H1 (cell line): Measurements from ENCODE around the gene DYNLT3. TPM values are rescaled to one million over a fixed set of nuclear protein-coding genes. Genes with fewer than 3 reads are reported as not detected.

ENCODE experiments used
- CTCF ChIA-PET: fragments of 300-600 bp; sonication (Branson Sonifier 250); formaldehyde crosslinking; loops from one replicate; lab custom pipeline; 2021; ENCODE audit not compliant: partially characterized antibody; lab: Charles Lee
- POLR2A ChIA-PET: fragments of 300-600 bp; sonication (Branson Sonifier 250); formaldehyde crosslinking; loops from one replicate; lab custom pipeline; 2021; ENCODE audit warnings: inconsistent platforms; ENCODE audit not compliant: partially characterized antibody; lab: Charles Lee
- DNase-seq, 2 experiments: peaks; one replicate each; pipeline versions ENCODE4 v3.0.0 to v3.0.0-alpha.2; 2010 to 2022; ENCODE audit warnings: low spot score in 2 of 2, low read depth in 1 of 2, mixed read lengths in 1 of 2
- FAIRE-seq: peaks from 2 replicates; lab custom pipeline; 2011; peaks lifted over from hg19 to GRCh38; lab: Jason Lieb, UNC
- H2AFZ ChIP-seq: 2 replicates; pipeline ENCODE4 v1.8.1; 2012; ENCODE audit warnings: low read length, inconsistent platforms
- H2AK5ac ChIP-seq: 2 replicates; pipeline ENCODE4 v1.6.1; 2013; ENCODE audit warnings: low read depth, low read length
- H2BK120ac ChIP-seq: replicated peaks from 2 replicates; pipeline ENCODE3; 2013; ENCODE audit warnings: low read depth, low read length, inconsistent platforms
- H2BK12ac ChIP-seq: 2 replicates; pipeline ENCODE4 v1.6.1; 2013; ENCODE audit warnings: low read depth, low read length
- H2BK15ac ChIP-seq: 2 replicates; pipeline ENCODE4 v1.6.1; 2013; ENCODE audit warnings: low read length
- H2BK20ac ChIP-seq: 2 replicates; pipeline ENCODE4 v1.6.1; 2013; ENCODE audit warnings: low read length
- H2BK5ac ChIP-seq: 2 replicates; pipeline ENCODE4 v1.6.1; 2013; ENCODE audit warnings: low read depth, low read length
- H3K14ac ChIP-seq: 2 replicates; pipeline ENCODE4 v1.6.1; 2013; ENCODE audit warnings: inconsistent platforms; ENCODE audit not compliant: insufficient read length
- H3K18ac ChIP-seq: 2 replicates; pipeline ENCODE4 v1.6.1; 2013; ENCODE audit warnings: low read length; ENCODE audit errors: extremely low read depth
- H3K23ac ChIP-seq: 2 replicates; pipeline ENCODE4 v1.6.1; 2013; ENCODE audit warnings: inconsistent platforms; ENCODE audit not compliant: insufficient read length
- H3K23me2 ChIP-seq: 2 replicates; pipeline ENCODE4 v1.6.1; 2013; ENCODE audit warnings: low read depth, low read length
- H3K27ac ChIP-seq: 2 replicates; pipeline ENCODE4 v1.6.1; 2011; ENCODE audit warnings: low read depth, low read length, inconsistent platforms
- H3K27me3 ChIP-seq, 4 experiments: replicated peaks in 1 of 4; 1 replicate in 1 of 4; 2 replicates in 3 of 4; pipeline versions ENCODE4 v1.6.1 to v1.8.1; 2011 to 2013; ENCODE audit warnings: low read length in 3 of 4, mild to moderate bottlenecking in 3 of 4, inconsistent platforms in 2 of 4, mixed read lengths in 2 of 4, moderate library complexity in 1 of 4; ENCODE audit not compliant: control insufficient read depth in 3 of 4, insufficient read depth in 3 of 4; ENCODE audit errors: extremely low read depth in 1 of 4
- H3K36me3 ChIP-seq, 4 experiments: 2 replicates each; pipeline versions ENCODE4 v1.6.1 to v1.8.1; 2011 to 2013; ENCODE audit warnings: mild to moderate bottlenecking in 4 of 4, low read length in 3 of 4, moderate library complexity in 2 of 4, control low read depth in 1 of 4, inconsistent platforms in 1 of 4; ENCODE audit not compliant: insufficient read depth in 4 of 4, control insufficient read depth in 2 of 4
- H3K4ac ChIP-seq: replicated peaks from 2 replicates; pipeline ENCODE3; 2013; ENCODE audit warnings: low read length, low read depth, mixed read lengths, inconsistent platforms; ENCODE audit not compliant: insufficient read length
- H3K4me1 ChIP-seq, 4 experiments: replicated peaks in 1 of 4; 1 replicate in 1 of 4; 2 replicates in 3 of 4; pipeline versions ENCODE4 v1.6.1 to v1.8.1; 2011 to 2013; ENCODE audit warnings: low read length in 3 of 4, inconsistent platforms in 2 of 4, mixed read lengths in 1 of 4; ENCODE audit not compliant: insufficient read depth in 4 of 4, control insufficient read depth in 3 of 4
- H3K4me2 ChIP-seq, 2 experiments: 2 replicates each; pipeline versions ENCODE4 v1.6.1 to v1.8.1; 2011 to 2013; ENCODE audit warnings: low read depth in 2 of 2, low read length in 2 of 2, control low read depth in 1 of 2, inconsistent platforms in 1 of 2, mild to moderate bottlenecking in 1 of 2; ENCODE audit not compliant: insufficient read depth in 1 of 2
- H3K4me3 ChIP-seq, 4 experiments: fragments of 200-600, 300-600 bp in 1 of 4; sonication (generic), shearing (Covaris generic), sonication (Bioruptor Twin) in 1 of 4; 2 replicates each; pipeline versions ENCODE4 v1.5.1 to v1.8.1; 2011 to 2016; ENCODE audit warnings: low read length in 4 of 4, low read depth in 3 of 4, control low read depth in 2 of 4, inconsistent platforms in 2 of 4, mild to moderate bottlenecking in 2 of 4, mixed read lengths in 1 of 4, moderate library complexity in 1 of 4; ENCODE audit not compliant: insufficient read depth in 2 of 4; ENCODE audit errors: extremely low read depth in 1 of 4
- H3K56ac ChIP-seq: replicated peaks from 2 replicates; pipeline ENCODE3; 2013; ENCODE audit warnings: low read depth, mild to moderate bottlenecking, mixed read lengths, low read length, inconsistent platforms; ENCODE audit not compliant: insufficient read length
- H3K79me1 ChIP-seq: 2 replicates; pipeline ENCODE4 v1.6.1; 2013; ENCODE audit warnings: low read depth, low read length, control low read depth
- H3K79me2 ChIP-seq, 2 experiments: 2 replicates each; pipeline versions ENCODE4 v1.6.1 to v1.8.1; 2012 to 2013; ENCODE audit warnings: low read length in 2 of 2, mild to moderate bottlenecking in 2 of 2, inconsistent platforms in 1 of 2; ENCODE audit not compliant: insufficient read depth in 2 of 2, control insufficient read depth in 1 of 2
- H3K9ac ChIP-seq, 4 experiments: replicated peaks in 1 of 4; 1 replicate in 1 of 4; 2 replicates in 3 of 4; pipeline versions ENCODE4 v1.6.1 to v1.8.1; 2011 to 2013; ENCODE audit warnings: low read depth in 3 of 4, low read length in 3 of 4, control low read depth in 2 of 4, mild to moderate bottlenecking in 2 of 4, moderate library complexity in 2 of 4, inconsistent platforms in 1 of 4; ENCODE audit errors: extremely low read depth in 1 of 4
- H3K9me3 ChIP-seq, 2 experiments: 2 replicates each; pipeline versions ENCODE4 v1.6.1 to v1.8.1; 2012 to 2013; ENCODE audit warnings: mild to moderate bottlenecking in 2 of 2, moderate library complexity in 2 of 2, control low read depth in 1 of 2, inconsistent platforms in 1 of 2, low read depth in 1 of 2, low read length in 1 of 2, mixed read lengths in 1 of 2; ENCODE audit not compliant: insufficient read depth in 2 of 2
- H4K20me1 ChIP-seq, 2 experiments: replicated peaks in 1 of 2; 2 replicates each; pipeline versions ENCODE3 to v1.8.1; 2011 to 2013; ENCODE audit warnings: inconsistent platforms in 2 of 2, low read length in 2 of 2, mild to moderate bottlenecking in 1 of 2; ENCODE audit not compliant: insufficient read depth in 2 of 2, control insufficient read depth in 1 of 2
- H4K5ac ChIP-seq: 2 replicates; pipeline ENCODE4 v1.6.1; 2013; ENCODE audit warnings: low read length, low read depth, mixed read lengths, inconsistent platforms; ENCODE audit not compliant: insufficient read length
- H4K8ac ChIP-seq: 2 replicates; pipeline ENCODE4 v1.8.0; 2013; ENCODE audit warnings: mild to moderate bottlenecking, moderate library complexity, low read length, inconsistent platforms; ENCODE audit not compliant: insufficient read depth; ENCODE audit errors: extremely low read depth
- H4K91ac ChIP-seq: replicated peaks from 2 replicates; pipeline ENCODE3; 2013; ENCODE audit warnings: low read length, mixed read lengths, inconsistent platforms; ENCODE audit not compliant: insufficient read length
- RBBP5 ChIP-seq: IDR thresholded peaks from 2 replicates; pipeline ENCODE4 v1.7.1; 2012; ENCODE audit warnings: low read depth, mild to moderate bottlenecking, inconsistent platforms, low read length, moderate library complexity, borderline replicate concordance
- TAF7 ChIP-seq: optimal IDR thresholded peaks from 2 replicates; pipeline ENCODE3; 2011; ENCODE audit warnings: low read depth, mild to moderate bottlenecking, inconsistent platforms, low read length, moderate library complexity, borderline replicate concordance
- polyA plus RNA-seq, 7 experiments: library from polyadenylated mRNA; depleted of rRNA in 3 of 7; stranded (reverse) in 5 of 7; unstranded in 2 of 7; fragments of >200 nt in 5 of 7; fragments of 200-250 nt in 2 of 7; gene quantifications; 1 replicate in 5 of 7; 2 replicates in 1 of 7; 4 replicates in 1 of 7; pipeline versions ENCODE4 v1.2.1 to v1.2.3, GENCODE V29; 2011 to 2013; ENCODE audit warnings: missing spikeins in 2 of 7, mixed read lengths in 2 of 7
- total RNA-seq: library from RNA; stranded (reverse); fragmentation: NEBNext Ultra II Directional; extraction: Animal tissue kit (Norgen Biotek cat#: 25700); gene quantifications from 2 replicates; pipeline ENCODE4 v1.2.1, GENCODE V29; 2021

DYNLT3 gene
- total and polyA plus RNA-seq, 2 of the 8 experiments (the other 6 are each of a cell fraction or from before 2014, with no cell fraction given) = 2.3 to 3.5 TPM

DNA sequence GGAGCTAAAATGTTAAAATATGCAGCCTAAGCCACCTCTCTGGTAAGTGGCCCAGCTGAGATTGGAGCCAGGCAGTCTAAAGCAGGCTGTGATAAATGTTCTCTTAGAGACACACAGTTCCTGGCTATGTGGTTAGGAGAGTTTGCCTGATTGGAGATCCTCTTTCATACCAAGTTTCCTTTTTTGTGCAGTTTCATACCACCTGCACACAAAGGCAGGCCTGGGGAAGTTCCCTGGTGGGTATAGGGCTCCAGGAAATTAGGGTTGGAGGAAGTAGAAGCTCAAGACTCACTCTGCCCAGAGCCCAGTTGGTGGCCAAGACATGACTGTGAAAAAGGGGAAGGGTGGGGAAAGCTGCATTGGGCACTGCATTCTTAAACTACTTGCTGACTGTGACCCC lies 50.6 kb downstream of the DYNLT3 start:
- CTCF ChIA-PET = interaction anchor here (1.7 kb wide), 1 partner anchor 28 kb away, joined by 8 read pairs; no protein-coding TSS in a partner anchor
- Histone ChIP-seq H3K23me2 (no peaks in the 10 kb centered on the region), H3K9me3 (no peaks in the 10 kb centered on the region), H3K4ac (no peak overlapping the region), H3K23ac (no peak overlapping the region), H3K4me2 (no peak overlapping the region), H3K56ac (no peak overlapping the region), H2BK120ac (no peak overlapping the region), H3K27ac (no peak overlapping the region), H3K4me3 (no peak overlapping the region), H2BK5ac (no peak overlapping the region), H3K79me2 (no peaks in the 10 kb centered on the region), H4K20me1 (no peaks in the 10 kb centered on the region), H2BK12ac (no peak overlapping the region), H2AFZ (no peak overlapping the region), H2AK5ac (no peak overlapping the region), H2BK20ac (no peak overlapping the region), H3K4me1 (peaks cover 0 to 2% (median 0%) of the 10 kb centered on the region in 4 experiments; a peak in 1 of 7 replicates), H4K5ac (no peak overlapping the region), H4K91ac (no peak overlapping the region), H3K79me1 (no peaks in the 10 kb centered on the region), H2BK15ac (no peak overlapping the region), H3K36me3 (no peaks in the 10 kb centered on the region), H3K27me3 (no peaks in the 10 kb centered on the region), H3K18ac (no peak overlapping the region), H4K8ac (no peak overlapping the region), H3K14ac (no peak overlapping the region), H3K9ac (no peak overlapping the region)
- POLR2A ChIA-PET = no interaction called here
- FAIRE-seq = no peak
- no peak for DNase-seq
- TF ChIP-seq RBBP5 (no peak), TAF7 (no peak)
